Astrocyte (in vitro differentiated cells and primary cell): ENCODE results near the gene CIDEB.

Experiments
- EZH2 ChIP-seq: IDR thresholded peaks from 2 replicates; pipeline ENCODE4 v1.6.1; 2012; ENCODE audit warnings: mild to moderate bottlenecking, low read length, inconsistent platforms; ENCODE audit not compliant: insufficient read depth
- TF ChIP-seq, protein P1 (sequence below): IDR thresholded peaks from 2 replicates; pipeline ENCODE4 v1.5.1; 2011; ENCODE audit warnings: low read depth, mild to moderate bottlenecking, inconsistent platforms, low read length, moderate library complexity; ENCODE audit not compliant: insufficient read depth

DNA sequence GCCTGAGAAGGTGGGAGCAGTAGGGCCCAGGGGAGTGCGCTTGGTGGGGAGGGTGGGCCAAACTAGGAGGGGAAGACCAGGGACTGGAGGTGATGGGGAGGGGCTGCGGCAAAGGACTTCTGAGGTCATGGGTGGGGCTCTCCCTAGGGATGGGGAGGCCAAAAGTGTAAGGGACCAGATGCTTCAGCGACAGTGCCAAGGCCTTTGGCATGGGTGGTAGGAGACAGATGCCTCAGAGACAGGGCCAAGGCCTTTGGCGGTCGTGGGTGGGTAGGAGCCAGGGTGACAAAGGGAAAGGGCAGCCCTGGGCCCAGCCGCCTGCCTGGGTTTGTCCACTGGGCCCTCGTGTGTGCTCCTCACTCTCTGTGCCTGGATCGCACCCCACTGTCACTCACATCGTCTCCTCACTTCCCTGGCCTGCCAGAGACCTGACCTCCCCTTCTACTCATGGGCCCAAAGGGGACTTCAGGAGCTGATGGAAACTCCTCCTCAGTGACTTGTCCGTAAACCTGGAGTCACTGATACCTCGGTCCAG is 23.2 kb downstream of the CIDEB start:
- TF ChIP-seq, protein P1, sequence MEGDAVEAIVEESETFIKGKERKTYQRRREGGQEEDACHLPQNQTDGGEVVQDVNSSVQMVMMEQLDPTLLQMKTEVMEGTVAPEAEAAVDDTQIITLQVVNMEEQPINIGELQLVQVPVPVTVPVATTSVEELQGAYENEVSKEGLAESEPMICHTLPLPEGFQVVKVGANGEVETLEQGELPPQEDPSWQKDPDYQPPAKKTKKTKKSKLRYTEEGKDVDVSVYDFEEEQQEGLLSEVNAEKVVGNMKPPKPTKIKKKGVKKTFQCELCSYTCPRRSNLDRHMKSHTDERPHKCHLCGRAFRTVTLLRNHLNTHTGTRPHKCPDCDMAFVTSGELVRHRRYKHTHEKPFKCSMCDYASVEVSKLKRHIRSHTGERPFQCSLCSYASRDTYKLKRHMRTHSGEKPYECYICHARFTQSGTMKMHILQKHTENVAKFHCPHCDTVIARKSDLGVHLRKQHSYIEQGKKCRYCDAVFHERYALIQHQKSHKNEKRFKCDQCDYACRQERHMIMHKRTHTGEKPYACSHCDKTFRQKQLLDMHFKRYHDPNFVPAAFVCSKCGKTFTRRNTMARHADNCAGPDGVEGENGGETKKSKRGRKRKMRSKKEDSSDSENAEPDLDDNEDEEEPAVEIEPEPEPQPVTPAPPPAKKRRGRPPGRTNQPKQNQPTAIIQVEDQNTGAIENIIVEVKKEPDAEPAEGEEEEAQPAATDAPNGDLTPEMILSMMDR: no peak
- TF ChIP-seq EZH2: no peak
